GM12864 (cell line): Measurements from ENCODE around the gene PRDM11.

Source experiments
- DNase-seq: peaks from one replicate; pipeline ENCODE4 v3.0.0-alpha.2; 2011; ENCODE audit warnings: low read depth
- H3K4me3 ChIP-seq: 2 replicates; pipeline ENCODE4 v1.5.1; 2011; ENCODE audit warnings: mild to moderate bottlenecking, low read depth, low read length, control low read depth
- TF ChIP-seq, protein P1 (sequence below): IDR thresholded peaks from 2 replicates; pipeline ENCODE4 v1.5.1; 2011; ENCODE audit warnings: low read depth, mild to moderate bottlenecking, moderate library complexity, low read length, control low read depth, inconsistent platforms; ENCODE audit errors: missing control alignments

Gene PRDM11

GRCh38 chr11:45161252-45162063 lies 15.0 kb downstream of the PRDM11 start:
- TF ChIP-seq, protein P1, sequence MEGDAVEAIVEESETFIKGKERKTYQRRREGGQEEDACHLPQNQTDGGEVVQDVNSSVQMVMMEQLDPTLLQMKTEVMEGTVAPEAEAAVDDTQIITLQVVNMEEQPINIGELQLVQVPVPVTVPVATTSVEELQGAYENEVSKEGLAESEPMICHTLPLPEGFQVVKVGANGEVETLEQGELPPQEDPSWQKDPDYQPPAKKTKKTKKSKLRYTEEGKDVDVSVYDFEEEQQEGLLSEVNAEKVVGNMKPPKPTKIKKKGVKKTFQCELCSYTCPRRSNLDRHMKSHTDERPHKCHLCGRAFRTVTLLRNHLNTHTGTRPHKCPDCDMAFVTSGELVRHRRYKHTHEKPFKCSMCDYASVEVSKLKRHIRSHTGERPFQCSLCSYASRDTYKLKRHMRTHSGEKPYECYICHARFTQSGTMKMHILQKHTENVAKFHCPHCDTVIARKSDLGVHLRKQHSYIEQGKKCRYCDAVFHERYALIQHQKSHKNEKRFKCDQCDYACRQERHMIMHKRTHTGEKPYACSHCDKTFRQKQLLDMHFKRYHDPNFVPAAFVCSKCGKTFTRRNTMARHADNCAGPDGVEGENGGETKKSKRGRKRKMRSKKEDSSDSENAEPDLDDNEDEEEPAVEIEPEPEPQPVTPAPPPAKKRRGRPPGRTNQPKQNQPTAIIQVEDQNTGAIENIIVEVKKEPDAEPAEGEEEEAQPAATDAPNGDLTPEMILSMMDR, result no peak
- no peak for DNase-seq

GRCh38 chr11:45162064-45162375 lies 15.6 kb downstream of the PRDM11 start:
- TF ChIP-seq, protein P1, result no peak
- no peak overlapping the region for H3K4me3 ChIP-seq
- no peak for DNase-seq

More at GRCh38 chr11:45161252-45162063, 15.0 kb downstream of the PRDM11 start:
- H3K4me3 ChIP-seq, result no peak overlapping the region

DNA sequence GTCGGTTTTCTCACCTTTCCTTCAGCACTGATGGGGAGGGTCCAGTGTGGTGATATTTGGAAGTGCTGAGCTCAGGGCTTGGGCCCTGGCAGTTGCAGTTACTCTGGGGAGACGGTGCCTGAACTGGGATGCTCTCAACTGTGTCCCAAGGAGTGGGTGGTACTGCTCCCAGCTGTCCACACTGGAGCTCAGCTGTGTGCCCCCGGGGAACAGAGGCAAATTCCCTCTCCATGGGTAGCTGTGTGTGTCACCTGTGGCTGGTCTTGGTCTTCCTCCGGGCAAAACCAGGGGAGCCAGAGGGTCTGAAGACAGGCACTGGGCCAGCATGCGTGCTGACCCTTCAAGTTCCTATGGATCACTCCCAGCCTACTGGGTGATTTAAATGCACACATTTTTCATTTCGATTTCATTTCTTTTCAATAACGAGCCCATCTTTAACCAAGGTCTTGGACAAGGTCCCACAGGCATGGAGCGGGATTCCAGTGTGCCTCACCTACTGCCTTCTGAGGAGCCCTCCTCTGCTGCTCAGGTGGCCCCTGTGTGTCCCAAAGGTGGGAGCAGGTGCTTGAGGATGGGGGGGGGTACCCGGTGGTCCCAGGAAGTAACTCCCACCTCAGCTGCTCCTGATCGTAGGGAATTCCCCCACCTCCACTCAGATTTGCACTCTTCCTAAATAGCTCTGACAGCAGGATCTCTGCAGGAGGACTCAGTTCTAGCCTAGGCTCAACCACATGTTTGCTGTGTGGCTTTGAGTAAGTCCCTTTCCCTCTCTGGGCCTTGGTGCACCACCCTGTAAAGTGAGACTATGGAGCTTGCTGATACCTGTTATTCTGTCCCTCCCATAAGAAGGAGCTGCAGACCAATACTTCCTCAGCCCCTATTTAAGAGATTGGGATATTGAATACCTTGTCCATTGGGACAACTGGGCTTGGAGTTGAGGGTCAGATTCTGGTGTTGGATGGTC lies 16.8 kb downstream of the PRDM11 start:
- DNase-seq, result no peak
- TF ChIP-seq, protein P1, result no peak
- H3K4me3 ChIP-seq, result no peak overlapping the region

- no peak for DNase-seq
- TF ChIP-seq, protein P1, result no peak
These were observed 17.6 kb downstream of the PRDM11 start for GRCh38 chr11:45163956-45164575.

DNA sequence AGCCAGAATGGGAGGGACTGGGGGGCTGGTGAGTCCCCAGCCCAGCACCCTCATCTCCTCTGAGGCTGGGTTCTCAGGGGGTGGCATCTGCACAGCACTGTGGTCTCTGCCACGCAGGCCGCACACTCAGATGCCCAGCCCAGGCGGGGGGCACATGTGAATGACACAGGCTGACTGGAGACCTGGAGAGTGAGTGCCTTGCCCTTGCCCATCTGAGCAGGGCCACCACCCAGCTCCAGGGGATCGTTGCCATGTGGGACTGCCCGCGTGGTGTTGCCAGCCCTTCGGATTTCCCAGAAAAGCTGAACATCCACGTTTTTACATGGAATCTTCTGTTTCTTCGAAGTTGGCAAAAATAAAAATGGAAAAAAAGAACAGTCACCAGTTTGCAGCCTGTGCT lies 18.9 kb downstream of the PRDM11 start:
- no peak overlapping the region for H3K4me3 ChIP-seq
- DNase-seq, result no peak
- TF ChIP-seq, protein P1, result no peak

More at GRCh38 chr11:45163956-45164575, 17.6 kb downstream of the PRDM11 start:
- no peak overlapping the region for H3K4me3 ChIP-seq

DNA sequence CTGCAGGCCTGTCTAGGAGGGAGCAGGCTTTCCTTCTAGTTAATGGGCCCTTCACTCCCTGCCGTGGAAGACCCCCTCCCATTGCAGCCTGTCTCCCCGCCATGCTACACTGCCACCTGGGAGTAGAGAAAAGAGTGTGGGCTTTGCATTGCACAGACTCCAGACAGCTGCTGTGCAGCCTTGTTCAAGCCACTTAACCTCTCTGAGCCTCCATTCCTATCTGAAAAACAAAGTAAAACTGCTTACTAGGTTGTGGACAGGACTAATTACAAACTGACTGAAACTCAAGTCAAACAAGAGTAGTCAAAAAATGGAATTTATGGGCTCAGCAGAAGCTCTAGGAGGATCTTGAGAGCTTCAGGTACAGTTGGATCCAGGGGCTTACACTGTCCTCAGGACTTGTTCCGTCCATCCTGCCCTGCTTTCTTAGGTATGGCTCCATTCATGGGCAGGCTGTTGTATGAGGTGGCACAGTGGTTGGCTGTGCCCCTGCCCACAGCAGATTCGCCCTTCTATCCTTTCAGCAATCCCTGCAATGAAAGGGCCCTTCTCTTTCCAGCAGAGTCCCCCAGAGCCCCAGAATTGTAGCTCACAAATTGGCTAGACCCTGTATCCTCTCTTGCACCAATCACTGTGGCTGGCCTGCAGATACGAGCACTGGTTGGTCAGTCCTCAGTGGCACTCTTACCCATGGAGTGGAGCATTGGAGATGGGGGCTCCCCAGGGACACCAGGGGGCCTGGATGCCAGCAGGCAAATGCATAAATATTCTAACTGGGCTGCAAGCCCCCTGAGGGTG lies 19.6 kb downstream of the PRDM11 start:
- TF ChIP-seq, protein P1, result no peak
- no peak for DNase-seq
- H3K4me3 ChIP-seq, result no peak overlapping the region
